Endodermal cell (in vitro differentiated cells): Measurements from ENCODE around the gene SNX3. TPM values are rescaled to one million over a fixed set of nuclear protein-coding genes. Genes with fewer than 3 reads are reported as not detected.
A peak's percentile ranks its signal among the peaks of the same experiment; 100 is the strongest.

Experiments
- DNase-seq: peaks from one replicate; pipeline ENCODE4 v3.0.0-alpha.2; 2017
- H3K27ac ChIP-seq: 2 replicates; pipeline ENCODE4 v1.5.1; 2013; ENCODE audit warnings: mild to moderate bottlenecking, low read depth, low read length, moderate library complexity
- H3K27me3 ChIP-seq: 2 replicates; pipeline ENCODE4 v1.6.1; 2013; ENCODE audit warnings: mild to moderate bottlenecking, low read length, moderate library complexity; ENCODE audit not compliant: insufficient read depth, control insufficient read depth, poor library complexity, severe bottlenecking
- H3K36me3 ChIP-seq: 2 replicates; pipeline ENCODE4 v1.7.0; 2013; ENCODE audit warnings: mild to moderate bottlenecking, low read length, moderate library complexity; ENCODE audit not compliant: control insufficient read depth, insufficient read depth
- H3K4me1 ChIP-seq: one replicate; pipeline ENCODE4 v1.7.0; 2013; ENCODE audit warnings: low read length; ENCODE audit not compliant: control insufficient read depth, insufficient read depth
- H3K4me3 ChIP-seq: 2 replicates; pipeline ENCODE4 v1.5.1; 2013; ENCODE audit warnings: mild to moderate bottlenecking, low read length, moderate library complexity
- H3K9ac ChIP-seq: 2 replicates; pipeline ENCODE4 v1.6.1; 2013; ENCODE audit warnings: mild to moderate bottlenecking, low read length, moderate library complexity; ENCODE audit not compliant: poor library complexity, severe bottlenecking; ENCODE audit errors: extremely low read depth
- H3K9me3 ChIP-seq: 2 replicates; pipeline ENCODE4 v1.6.1; 2013; ENCODE audit warnings: mild to moderate bottlenecking, low read length, moderate library complexity; ENCODE audit not compliant: control insufficient read depth
- H3K27ac Mint-ChIP-seq: 2 replicates; pipeline ENCODE4 v1.8.0; 2020; ENCODE audit warnings: mixed read lengths
- H3K27me3 Mint-ChIP-seq: 2 replicates; pipeline ENCODE4 v1.8.0; 2021; ENCODE audit warnings: mild to moderate bottlenecking, mixed read lengths; ENCODE audit not compliant: insufficient read depth
- H3K36me3 Mint-ChIP-seq: 2 replicates; pipeline ENCODE4 v1.8.0; 2020; ENCODE audit warnings: low read depth, mixed read lengths
- H3K4me1 Mint-ChIP-seq: 2 replicates; pipeline ENCODE4 v1.8.0; 2020; ENCODE audit warnings: mixed read lengths
- H3K4me3 Mint-ChIP-seq: 2 replicates; pipeline ENCODE4 v1.8.0; 2020; ENCODE audit warnings: mild to moderate bottlenecking, moderate library complexity, mixed read lengths
- H3K9me3 Mint-ChIP-seq: 2 replicates; pipeline ENCODE4 v1.8.0; 2020; ENCODE audit warnings: mild to moderate bottlenecking, mixed read lengths
- WGBS, 2 experiments: methylation state at CpG; one replicate each; pipeline versions ENCODE4 v1.1.5 to v1.1.7; 2013; ENCODE audit warnings: missing lambda C conversion rate in 2 of 2, mixed read lengths in 1 of 2; ENCODE audit not compliant: insufficient coverage in 1 of 2, insufficient read length in 1 of 2; 5-methylcytosine and 5-hydroxymethylcytosine counted together
- total RNA-seq, 2 donors: library from RNA; stranded (reverse); fragmentation: NEBNext Ultra II Directional in 1 of 2; extraction: Animal tissue kit (Norgen Biotek cat#: 25700) in 1 of 2; gene quantifications; 2 replicates in 1 of 2; 3 replicates in 1 of 2; pipeline ENCODE4 v1.2.1, GENCODE V29; 2021
- TF ChIP-seq, protein P1 (sequence below): fragments of 200-600 bp; sonication (generic); conservative IDR thresholded peaks from 2 replicates; pipeline ENCODE4 v1.5.0; 2021; ENCODE audit warnings: antibody characterized with exemption, mild to moderate bottlenecking

Gene SNX3
- total RNA-seq, 2 donors from 2014 or later = 79.2 TPM

DNA sequence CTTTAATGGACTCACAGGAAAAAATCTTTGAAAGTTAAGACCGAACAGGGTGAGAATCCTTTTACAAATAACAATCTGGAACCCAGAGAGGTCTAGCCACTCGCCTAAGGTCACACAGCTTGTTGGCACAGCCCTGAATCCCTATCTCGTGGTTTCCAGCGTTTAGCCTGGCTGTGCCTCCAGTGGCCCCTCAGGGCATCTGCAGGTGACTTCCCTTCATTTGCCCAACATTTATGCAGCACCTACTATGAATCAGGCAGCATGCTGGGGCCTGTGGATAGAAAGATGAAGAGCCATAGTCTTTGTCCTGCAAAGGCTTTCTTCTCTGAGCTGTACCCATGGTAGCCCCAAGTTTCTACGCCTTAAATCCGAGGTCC, 97.6 kb downstream of the SNX3 start:
- H3K27ac Mint-ChIP-seq = no peak overlapping the region
- Histone ChIP-seq H3K4me1 (peaks cover 14% of the 10 kb centered on the region), H3K9me3 (no peaks in the 10 kb centered on the region), H3K9ac (no peak overlapping the region), H3K27me3 (peaks cover 100% of the 10 kb centered on the region), H3K36me3 (no peaks in the 10 kb centered on the region), H3K27ac (no peak overlapping the region), H3K4me3 (no peak overlapping the region)
- no peaks in the 10 kb centered on the region for H3K9me3 Mint-ChIP-seq
- no peak overlapping the region for H3K4me3 Mint-ChIP-seq
- H3K4me1 Mint-ChIP-seq = peaks cover 29% of the 10 kb centered on the region
- peaks cover 99% of the 10 kb centered on the region for H3K27me3 Mint-ChIP-seq
- TF ChIP-seq, protein P1, sequence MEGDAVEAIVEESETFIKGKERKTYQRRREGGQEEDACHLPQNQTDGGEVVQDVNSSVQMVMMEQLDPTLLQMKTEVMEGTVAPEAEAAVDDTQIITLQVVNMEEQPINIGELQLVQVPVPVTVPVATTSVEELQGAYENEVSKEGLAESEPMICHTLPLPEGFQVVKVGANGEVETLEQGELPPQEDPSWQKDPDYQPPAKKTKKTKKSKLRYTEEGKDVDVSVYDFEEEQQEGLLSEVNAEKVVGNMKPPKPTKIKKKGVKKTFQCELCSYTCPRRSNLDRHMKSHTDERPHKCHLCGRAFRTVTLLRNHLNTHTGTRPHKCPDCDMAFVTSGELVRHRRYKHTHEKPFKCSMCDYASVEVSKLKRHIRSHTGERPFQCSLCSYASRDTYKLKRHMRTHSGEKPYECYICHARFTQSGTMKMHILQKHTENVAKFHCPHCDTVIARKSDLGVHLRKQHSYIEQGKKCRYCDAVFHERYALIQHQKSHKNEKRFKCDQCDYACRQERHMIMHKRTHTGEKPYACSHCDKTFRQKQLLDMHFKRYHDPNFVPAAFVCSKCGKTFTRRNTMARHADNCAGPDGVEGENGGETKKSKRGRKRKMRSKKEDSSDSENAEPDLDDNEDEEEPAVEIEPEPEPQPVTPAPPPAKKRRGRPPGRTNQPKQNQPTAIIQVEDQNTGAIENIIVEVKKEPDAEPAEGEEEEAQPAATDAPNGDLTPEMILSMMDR = peak; percentile 48
- 8 to 17% methylated on average over 5 to 6 of the region's 6 CpGs for WGBS, 2 experiments
- DNase-seq = peak; percentile 67
- H3K36me3 Mint-ChIP-seq = no peaks in the 10 kb centered on the region

DNA sequence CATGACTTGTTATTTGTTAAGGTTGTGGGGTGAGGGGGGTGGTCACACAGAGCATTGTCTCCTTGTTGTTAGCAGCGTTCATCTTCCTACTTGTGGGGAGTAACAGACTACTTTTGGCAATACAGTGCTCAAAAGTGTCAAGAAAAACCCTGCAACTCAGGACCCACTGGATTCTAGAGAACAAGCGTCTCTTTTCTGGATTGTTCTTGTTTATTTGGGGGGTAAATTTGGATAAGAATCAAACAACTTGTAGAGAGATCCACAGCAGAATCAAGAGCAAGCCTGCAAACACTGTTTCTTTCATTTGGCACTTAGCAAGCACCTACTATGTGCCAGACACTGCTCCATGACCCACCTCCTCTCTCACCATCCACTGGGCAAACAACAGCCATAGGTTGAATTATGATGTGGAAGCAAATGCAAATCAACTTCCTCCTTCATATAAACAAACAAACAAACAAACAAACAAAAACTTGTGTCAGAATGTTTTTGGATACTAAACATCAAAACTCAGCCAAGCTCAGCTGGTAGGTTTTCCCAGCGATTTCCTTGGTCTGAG, 99.0 kb downstream of the SNX3 start:
- peaks cover 25% of the 10 kb centered on the region for H3K4me1 Mint-ChIP-seq
- WGBS, 2 experiments = 13 to 14% methylated on average over 2 to 3 of the region's 3 CpGs

More for the DNA sequence above, 99.0 kb downstream of the SNX3 start:
- H3K27me3 ChIP-seq = peaks cover 100% of the 10 kb centered on the region
- Mint-ChIP-seq H3K27me3 (peaks cover 99% of the 10 kb centered on the region), H3K4me3 (no peak overlapping the region), H3K36me3 (no peaks in the 10 kb centered on the region), H3K9me3 (no peaks in the 10 kb centered on the region), H3K27ac (no peak overlapping the region)
- no peaks in the 10 kb centered on the region for H3K36me3 ChIP-seq
- no peak overlapping the region for H3K4me3 ChIP-seq
- H3K9ac ChIP-seq = no peak overlapping the region
- peaks cover 15% of the 10 kb centered on the region for H3K4me1 ChIP-seq
- no peaks in the 10 kb centered on the region for H3K9me3 ChIP-seq
- no peak overlapping the region for H3K27ac ChIP-seq
- TF ChIP-seq, protein P1 = no peak
- no peak for DNase-seq

Other genes starting within 250 kb of the SNX3 start
- 10 to 100 TPM; 16.9 to 25.3 TPM for gene OSTM1, start 186.3 kb downstream of the SNX3 start, total RNA-seq
- not detected for gene NR2E1, start 95.0 kb downstream of the SNX3 start, total RNA-seq
- 10 to 100 TPM; 10.5 to 11.1 TPM for gene AFG1L, start 34.0 kb upstream of the SNX3 start, total RNA-seq